DMS79 (cell line): ENCODE measurements around the gene NADK2.

ENCODE experiments used
- DNase-seq: peaks from one replicate; lab custom pipeline; 2025; lab: John Stamatoyannopoulos, UW

Gene NADK2

DNA sequence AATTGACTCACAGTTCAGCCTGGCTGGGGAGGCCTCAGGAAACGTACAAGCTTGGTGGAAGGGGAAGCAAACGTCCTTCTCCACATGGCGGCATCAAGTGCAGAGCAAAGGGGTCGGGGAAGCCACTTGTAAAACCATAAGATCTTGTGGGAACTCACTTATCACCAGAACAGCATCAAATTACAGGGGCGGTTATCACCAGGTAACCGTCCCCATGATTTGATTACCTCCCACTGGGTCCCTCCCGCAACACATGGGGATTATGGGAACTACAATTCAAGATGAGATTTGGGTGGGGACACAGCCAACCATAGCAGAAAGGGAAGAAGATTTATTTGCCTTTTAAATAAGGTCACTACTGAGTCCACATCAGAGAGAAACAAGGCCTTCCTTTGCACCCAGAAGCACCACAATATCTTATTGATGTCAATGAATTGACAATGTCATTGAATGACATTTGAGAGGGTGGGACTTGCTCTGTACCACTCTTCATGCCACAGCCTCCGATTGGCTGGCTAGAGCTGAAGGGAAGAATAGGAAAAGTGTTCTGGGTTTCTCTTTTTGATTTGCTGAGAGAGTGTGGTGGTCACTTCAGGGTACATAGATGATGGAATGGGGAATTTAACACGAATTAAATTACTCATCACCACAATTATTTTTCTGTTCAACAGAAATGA lies 78.8 kb downstream of the NADK2 start:
- DNase-seq = no peak

DNA sequence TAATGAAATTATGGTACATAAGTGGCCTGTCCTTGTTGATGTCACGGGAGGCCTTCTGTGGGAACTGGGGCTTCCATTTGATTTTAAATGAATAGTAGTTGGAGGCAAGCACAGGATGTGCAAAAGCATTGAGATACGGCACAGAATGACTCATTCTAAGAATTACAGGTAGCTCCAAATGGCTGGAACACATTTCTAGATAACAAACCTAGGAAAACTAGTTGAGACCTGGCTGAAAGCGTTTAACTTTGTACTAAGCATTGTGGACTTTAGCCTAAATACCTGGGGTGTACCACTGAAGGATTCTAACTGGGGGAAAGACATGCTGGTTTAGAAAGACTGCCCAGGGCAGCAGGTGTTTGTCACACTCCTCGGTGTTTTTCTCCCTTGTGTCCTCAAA lies 80.4 kb downstream of the NADK2 start:
- DNase-seq = no peak

DNA sequence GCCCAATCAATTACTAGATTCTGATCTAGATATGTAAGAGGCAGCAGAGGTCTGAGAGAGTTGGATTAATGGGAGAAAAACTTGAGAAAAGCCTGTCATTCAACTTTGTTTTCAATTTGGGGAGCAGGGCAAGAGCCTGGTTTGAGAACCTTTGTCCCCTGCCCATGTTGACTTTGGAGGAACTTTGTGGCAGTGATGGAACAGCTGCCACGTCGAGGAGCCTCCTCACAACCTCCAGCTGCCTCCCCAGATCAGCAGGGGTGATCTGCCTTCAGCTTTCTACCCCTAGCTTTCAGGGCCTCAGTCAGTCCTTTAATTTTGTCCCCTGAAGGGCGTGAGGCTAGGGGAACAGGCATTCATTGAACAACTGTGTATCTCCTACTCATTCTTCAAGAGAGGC lies 81.1 kb downstream of the NADK2 start:
- no peak for DNase-seq

DNA sequence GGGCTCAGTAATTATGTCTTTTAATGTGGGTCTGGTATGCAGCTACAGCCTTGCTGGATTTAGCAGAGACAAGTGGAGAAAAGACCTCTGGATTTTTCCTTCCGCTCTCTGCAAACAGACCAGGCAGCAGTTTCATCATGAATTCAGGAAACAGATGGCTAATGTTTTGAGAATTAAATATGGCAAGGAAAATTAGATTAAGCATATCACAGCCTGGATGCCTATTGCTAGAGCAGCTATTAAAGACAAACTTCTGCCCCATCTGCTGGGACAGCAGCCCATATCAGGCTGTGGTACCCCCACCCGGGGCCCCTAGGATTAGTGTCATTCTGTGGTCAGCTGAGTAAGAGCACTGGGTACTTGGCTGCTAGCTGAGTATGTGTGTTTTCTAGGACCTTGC lies 83.6 kb downstream of the NADK2 start:
- DNase-seq = no peak

DNA sequence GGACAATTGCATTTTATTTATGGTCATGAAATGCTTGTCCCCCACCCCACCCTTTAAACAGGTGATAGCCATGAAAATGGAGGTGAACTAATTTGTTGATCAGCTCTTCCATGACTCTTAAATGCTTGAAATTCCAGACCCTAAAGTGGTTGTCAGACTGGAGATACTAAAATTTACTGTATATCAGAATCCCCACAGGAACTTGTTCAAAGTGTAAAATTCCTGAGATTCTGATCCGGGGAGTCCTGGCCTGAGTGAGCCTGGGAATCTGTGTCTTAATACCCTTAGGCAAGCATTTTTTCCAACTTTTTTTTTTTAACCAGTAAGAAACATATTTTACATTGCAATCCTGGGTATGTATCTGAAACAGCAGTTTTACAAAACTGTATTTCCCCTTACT lies 85.1 kb downstream of the NADK2 start:
- no peak for DNase-seq

GRCh38 chr5:36156121-36156601 lies 85.6 kb downstream of the NADK2 start:
- no peak for DNase-seq

DNA sequence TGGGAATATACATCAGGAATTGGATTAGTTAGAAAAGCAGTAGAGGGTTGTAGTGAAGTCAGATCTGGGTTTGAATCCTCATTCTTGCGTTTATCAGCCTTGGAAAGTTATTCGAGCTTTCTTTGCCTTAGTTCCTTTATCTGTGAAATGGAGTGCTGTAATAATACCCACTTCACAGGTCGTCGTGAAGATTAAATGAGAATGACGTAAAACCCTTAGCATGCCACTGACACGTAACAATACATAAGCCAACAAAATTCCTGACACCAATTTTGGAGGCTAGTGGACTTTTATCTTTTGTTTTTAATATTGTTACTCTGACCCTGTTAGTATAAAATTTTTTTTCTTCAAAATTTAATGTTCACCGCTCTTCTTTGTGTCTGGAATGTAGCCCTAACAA lies 86.4 kb downstream of the NADK2 start:
- no peak for DNase-seq

GRCh38 chr5:36153726-36154125 lies 88.0 kb downstream of the NADK2 start:
- DNase-seq = no peak

DNA sequence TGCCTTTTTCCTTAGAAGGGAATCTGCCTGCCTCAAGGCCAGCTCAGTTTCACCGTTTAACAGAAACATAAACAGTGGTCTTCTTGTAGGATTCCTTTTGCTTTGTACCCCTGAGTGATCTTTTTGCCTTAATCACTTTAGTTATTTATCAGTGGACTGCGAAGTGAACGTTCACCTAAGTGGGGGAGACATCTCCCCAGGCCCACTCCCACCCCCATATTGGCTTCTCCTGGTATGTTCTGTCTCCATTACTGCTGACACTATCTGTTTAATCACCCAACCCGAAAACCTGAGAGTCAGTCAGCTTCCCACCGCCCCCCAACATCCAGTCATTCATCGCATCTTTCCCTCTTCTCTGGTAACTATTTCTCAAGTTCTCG lies 88.4 kb downstream of the NADK2 start:
- no peak for DNase-seq

- DNase-seq = no peak
Measured at GRCh38 chr5:36152324-36153297, 89.1 kb downstream of the NADK2 start.

DNA sequence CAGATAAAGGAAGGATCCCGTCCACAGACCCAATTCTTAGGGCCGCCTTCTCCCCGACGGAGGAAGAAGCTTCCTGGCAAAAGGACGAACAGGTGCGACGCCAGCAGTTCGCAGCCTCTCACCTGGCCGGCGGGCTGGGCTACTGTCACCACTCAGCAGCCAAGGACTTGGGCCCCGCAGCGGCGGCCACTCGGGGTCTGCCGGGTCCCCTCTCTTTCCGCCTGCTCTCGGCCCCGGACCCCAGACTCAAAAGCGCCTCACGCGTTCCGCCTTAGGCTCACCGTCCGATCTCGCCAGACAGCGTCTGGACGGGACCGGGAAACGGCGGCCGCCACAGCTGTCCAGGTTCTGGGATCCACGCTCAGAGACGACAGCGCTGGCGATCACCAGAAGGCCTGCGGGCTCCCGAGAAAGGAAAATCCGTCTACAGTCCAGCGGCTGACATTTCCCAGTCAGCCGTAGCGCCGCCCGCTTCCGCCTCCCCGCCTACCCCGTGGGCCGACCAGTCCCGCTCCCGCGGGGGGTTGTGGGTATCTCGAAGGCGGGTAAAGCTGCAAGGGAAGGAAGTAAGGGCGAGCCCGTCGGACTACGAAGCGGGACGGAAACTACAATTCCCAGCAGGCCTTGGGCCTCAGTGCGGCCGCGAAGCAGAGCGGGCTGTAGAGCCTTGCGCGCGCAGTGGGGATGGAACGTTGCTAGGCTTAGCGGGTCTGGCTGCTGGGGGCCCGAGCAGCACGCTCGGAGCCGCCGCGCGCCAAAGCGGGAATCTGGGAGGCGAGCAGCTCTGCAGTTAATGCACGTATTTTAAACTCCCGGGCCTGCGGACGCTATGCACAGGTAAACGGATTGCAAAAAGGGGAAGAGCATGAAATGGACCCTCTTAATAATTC lies 90.0 kb downstream of the NADK2 start, which contains the start of the genes LMBRD2 and SKP2:
Gene LMBRD2, minus strand, starts transcription at position 454 of the 890 bp plus-strand sequence. CDS start 8,538 bp downstream, outside the sequence.
Gene SKP2, plus strand, starts transcription at position 678 of the 890 bp plus-strand sequence. Its CDS starts 152 bp downstream, at position 830.
- DNase-seq = peak; percentile 97

DNA sequence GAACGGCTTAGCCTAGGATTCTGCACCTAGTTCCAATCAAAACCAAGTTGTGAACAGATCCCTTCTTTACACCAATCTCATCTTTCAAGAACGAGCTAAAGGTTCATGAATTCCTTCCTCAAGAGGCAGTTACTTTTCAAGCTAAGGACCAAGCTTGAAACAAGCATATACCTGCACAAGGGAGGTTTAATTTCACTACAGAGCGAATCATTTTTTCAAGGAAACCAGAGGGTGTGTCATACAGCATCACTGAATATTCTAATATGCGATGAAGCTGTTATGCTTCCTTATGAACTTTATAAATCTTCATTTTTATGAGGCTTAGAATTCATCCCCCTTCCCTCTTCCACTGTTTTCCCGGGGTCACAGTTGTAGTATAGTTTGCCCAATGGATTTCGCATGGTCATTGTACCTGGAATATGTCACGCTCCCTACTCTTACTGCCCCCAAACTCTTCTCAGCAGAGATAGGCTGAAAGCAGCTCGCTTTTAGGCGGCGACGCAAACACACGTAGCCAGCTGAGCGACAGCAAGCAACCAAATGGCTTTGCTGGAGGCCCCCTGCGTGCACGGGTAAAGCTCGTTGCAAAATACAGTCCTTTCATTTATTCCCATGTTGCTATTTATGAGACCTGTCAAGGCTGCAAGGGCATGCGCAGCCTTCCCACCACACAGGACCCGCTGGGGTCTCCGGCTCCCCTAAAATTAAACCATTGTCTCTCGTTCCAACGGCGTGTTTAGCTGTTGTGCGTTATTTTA lies 90.9 kb downstream of the NADK2 start:
- DNase-seq = peak; percentile 43

DNA sequence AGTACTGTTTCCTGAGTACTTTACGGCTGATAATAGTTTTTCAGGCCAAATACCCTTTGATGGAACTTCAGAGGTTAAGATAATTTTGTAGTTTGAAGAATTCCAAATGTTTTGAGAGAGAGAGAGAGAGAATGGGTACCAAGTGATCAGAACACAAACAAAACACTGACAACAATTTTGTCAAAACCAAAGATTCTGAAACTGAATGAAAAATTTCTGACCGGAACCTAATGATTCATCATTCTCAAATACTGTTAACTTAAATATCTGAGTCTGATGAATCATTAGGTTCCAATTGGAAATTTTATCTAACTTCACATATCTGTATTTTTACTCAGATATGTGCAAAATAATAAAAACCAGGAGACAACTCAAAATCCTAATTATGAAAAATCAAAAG lies 94.0 kb downstream of the NADK2 start:
- no peak for DNase-seq

GRCh38 chr5:36146390-36146789 lies 95.3 kb downstream of the NADK2 start:
- no peak for DNase-seq

- no peak for DNase-seq
Measured at GRCh38 chr5:36145311-36145710, 96.4 kb downstream of the NADK2 start.
